Lower leg skin (tissue), 3 donors: Measurements from ENCODE around the gene INTS2.
"Not testable (repeated sequence)": the region's sequence is repeated elsewhere in the genome, so short reads cannot be mapped to it uniquely, and the experiment has no call there.

ENCODE experiments used
- POLR2A ChIP-seq, 2 donors: fragments of 450-650 bp; IDR thresholded peaks; one replicate each; pipeline ENCODE4 v1.6.1; 2016 to 2017; ENCODE audit warnings: antibody characterized with exemption in 2 of 2, mild to moderate bottlenecking in 1 of 2, moderate library complexity in 1 of 2
- TF ChIP-seq, protein P1 (sequence below), 3 donors: fragments of 450-650 bp; IDR thresholded peaks; one replicate each; pipeline ENCODE4 v1.5.1; 2016; ENCODE audit warnings: antibody characterized with exemption in 3 of 3, mild to moderate bottlenecking in 3 of 3, moderate library complexity in 2 of 3

DNA sequence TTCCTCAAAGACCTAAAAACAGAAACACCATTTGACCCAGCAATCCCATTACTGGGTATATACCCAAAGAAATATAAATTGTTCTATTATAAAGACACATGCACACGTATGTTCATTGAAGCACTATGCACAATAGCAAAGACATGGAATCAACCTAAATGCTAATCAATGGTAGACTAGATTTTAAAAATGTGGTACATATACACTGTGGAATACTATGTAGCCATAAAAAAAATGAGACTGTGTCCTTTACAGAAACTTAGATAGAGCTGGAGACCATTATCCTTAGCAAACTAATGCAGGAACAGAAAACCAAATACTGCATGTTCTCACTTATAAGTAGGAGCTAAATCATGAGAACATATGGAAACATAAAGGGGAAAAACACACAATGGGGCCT, 100.9 kb downstream of the INTS2 start:
- TF ChIP-seq, protein P1, sequence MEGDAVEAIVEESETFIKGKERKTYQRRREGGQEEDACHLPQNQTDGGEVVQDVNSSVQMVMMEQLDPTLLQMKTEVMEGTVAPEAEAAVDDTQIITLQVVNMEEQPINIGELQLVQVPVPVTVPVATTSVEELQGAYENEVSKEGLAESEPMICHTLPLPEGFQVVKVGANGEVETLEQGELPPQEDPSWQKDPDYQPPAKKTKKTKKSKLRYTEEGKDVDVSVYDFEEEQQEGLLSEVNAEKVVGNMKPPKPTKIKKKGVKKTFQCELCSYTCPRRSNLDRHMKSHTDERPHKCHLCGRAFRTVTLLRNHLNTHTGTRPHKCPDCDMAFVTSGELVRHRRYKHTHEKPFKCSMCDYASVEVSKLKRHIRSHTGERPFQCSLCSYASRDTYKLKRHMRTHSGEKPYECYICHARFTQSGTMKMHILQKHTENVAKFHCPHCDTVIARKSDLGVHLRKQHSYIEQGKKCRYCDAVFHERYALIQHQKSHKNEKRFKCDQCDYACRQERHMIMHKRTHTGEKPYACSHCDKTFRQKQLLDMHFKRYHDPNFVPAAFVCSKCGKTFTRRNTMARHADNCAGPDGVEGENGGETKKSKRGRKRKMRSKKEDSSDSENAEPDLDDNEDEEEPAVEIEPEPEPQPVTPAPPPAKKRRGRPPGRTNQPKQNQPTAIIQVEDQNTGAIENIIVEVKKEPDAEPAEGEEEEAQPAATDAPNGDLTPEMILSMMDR (IDR thresholded peaks at IDR 0.05), result not testable (repeated sequence)
- not testable (repeated sequence) for TF ChIP-seq POLR2A (IDR thresholded peaks at IDR 0.05)
